ENCODE measurements around the gene NDUFV2.
"Not testable (repeated sequence)": the region's sequence is repeated elsewhere in the genome, so short reads cannot be mapped to it uniquely, and the experiment has no call there.

NDUFV2 gene

DNA sequence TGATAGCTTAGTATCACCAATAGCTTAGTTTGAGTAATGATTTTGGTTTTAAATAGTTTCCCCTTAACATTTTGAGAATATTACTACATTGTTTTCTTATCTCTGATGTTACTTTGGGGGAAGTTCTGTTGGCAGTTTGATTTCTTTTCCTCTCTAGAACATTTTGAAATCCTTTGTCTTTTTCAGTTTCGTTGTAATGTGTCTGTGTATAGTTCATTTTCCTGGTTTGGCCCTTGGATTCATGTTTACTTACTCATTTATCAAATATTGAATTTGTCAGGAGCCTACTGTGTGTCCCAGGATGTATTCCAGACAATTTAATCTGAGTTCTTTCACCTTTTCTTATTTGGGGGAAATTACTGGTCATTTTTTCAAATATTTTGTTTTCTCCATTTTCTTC lies 50.8 kb downstream of the NDUFV2 start:
- DNase-seq (ENCODE audit: low spot score): no peak

DNA sequence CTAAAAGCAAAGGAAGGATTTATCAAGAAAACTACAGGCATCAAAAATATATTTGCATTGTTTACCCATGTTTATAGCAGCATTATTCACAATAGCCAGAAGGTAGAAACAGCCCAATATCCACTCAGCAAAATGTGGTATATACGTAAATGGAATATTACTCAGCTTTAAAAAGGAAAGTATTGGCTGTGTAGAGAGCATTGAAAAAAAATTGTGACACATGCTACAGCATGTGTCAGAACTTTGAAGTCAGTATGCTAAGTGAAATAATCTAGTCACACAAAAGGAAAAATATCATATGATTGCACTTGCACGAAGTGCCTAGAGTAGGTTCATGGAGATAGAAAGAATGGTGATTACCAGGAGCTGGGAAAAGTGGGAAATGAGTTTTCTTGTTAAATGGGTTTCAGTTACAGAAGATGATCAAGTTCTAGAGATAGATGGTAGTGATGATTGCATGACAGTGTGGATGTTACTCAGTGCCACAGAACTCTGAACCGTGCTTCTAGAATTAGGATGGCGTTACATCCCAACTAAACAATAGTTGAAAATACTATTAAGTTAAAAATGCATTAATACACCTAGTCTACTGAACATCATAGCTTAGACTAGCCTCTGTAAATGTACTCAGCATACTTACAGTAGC lies 54.2 kb downstream of the NDUFV2 start:
- no peak for DNase-seq (ENCODE audit: low spot score)

DNA sequence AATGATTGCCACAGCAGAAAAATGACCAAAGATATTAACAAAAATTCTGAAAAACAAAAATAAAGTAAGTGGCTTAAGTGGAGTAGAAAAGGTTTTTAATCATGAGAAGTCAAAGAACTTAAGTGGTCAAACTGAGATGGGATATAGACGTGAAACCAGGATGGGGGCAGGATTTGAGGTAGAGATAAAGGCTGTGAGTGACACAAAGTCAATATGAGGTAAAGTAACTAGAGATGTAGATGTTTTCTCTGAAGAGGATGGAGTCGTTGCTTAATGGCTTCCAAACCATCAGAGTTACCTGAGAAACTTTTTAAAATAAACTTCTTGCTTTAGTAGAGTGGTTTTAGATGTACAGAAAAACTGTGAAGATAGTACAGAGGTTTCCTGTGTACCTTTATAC lies 55.3 kb downstream of the NDUFV2 start:
- DNase-seq (ENCODE audit: low spot score): no peak

DNA sequence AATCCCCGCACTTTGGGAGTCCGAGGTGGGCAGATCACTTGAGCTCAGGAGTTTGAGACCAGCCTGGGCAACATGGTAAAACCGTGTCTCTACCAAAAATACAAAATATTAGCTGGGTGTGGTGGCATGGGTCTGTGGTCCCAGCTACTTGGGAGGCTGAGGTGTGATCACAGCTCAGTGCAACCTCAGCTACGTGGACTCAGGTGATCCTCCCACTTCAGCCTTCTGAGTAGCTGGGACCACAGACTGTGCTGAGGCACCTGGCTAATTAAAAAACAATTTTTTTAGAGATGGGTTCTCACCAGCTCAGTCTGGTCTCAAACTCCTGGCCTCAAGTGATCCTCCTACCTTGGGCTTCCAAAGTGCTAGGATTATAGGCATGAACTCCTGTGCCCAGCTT lies 57.5 kb downstream of the NDUFV2 start:
- DNase-seq (ENCODE audit: low spot score): no peak

DNA sequence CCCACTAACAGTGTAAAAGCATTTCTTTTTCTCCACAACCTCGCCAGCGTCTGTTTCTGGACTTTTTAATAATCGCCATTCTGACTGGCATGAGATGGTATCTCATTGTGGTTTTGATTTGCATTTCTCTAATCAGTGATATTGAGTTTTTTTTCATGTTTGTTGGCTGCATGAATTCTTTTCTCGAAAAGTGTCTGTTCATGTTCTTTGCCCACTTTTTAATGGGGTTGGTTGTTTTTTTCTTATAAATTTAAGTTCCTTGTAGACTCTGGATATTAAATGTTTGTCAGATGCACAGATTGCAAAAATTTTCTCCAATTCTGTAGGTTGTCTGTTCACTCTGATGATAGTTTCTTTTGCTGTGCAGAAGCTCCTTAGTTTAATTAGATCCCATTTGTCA lies 60.2 kb downstream of the NDUFV2 start:
- DNase-seq (ENCODE audit: low spot score): not testable (repeated sequence)

DNA sequence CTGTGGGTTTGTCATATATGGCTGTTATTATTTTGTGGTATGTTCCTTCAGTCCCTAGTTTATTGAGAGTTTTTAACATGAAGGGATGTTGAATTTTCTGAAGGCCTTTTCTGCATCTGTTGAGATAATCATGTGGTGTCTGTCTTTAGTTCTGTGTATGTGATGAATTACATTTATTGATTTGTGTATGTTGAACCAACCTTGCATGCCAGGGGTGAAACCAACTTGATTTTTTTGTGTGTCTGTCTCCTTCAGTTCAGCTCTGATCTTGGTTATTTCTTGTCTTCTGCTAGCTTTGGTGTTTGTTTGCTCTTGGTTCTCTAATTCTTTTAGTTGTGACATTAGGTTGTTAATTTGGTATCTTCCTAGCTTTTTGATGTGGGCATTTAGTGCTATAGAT lies 61.6 kb downstream of the NDUFV2 start:
- not testable (repeated sequence) for DNase-seq (ENCODE audit: low spot score)

DNA sequence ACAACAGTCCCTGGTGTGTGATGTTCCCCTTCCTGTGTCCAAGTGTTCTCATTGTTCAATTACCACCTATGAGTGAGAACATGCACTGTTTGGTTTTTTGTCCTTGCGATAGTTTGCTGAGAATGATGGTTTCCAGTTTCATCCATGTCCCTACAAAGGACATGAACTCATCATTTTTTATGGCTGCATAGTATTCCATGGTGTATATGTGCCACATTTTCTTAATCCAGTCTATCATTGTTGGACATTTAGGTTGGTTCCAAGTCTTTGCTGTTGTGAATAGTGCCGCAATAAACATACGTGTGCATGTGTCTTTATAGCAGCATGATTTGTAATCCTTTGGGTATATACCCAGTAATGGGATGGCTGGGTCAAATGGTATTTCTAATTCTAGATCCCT lies 63.4 kb downstream of the NDUFV2 start:
- not testable (repeated sequence) for DNase-seq (ENCODE audit: low spot score)

DNA sequence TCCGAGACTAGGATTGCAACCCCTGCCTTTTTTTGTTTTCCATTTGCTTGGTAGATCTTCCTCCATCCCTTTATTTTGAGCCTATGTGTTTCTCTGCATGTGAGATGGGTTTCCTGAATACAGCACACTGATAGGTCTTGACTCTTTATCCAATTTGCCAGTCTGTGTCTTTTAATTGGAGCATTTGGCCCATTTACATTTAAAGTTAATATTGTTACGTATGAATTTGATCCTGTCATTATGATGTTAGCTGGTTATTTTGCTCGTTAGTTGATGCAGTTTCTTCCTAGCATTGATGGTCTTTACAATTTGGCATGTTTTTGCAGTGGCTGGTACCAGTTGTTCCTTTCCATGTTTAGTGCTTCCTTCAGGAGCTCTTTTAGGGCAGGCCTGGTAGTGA lies 67.0 kb downstream of the NDUFV2 start:
- DNase-seq (ENCODE audit: low spot score): not testable (repeated sequence)

DNA sequence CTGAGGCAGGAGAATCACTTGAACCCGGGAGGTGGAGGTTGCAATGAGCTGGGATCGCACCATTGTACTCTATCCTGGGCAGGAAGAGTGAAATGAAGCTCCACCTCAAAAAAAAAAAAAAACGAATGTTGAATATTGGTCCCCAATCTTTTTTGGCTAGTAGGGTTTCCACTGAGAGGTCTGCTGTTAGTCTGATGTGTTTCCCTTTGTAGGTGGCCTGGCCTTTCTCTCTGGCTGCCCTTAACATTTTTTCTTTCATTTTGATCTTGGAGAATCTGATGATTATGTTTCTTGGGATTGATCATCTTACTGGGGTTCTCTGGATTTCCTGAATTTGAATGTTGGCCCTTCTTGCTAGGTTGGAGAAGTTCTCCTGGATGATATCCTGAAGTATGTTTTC lies 69.4 kb downstream of the NDUFV2 start:
- DNase-seq (ENCODE audit: low spot score): not testable (repeated sequence)

DNA sequence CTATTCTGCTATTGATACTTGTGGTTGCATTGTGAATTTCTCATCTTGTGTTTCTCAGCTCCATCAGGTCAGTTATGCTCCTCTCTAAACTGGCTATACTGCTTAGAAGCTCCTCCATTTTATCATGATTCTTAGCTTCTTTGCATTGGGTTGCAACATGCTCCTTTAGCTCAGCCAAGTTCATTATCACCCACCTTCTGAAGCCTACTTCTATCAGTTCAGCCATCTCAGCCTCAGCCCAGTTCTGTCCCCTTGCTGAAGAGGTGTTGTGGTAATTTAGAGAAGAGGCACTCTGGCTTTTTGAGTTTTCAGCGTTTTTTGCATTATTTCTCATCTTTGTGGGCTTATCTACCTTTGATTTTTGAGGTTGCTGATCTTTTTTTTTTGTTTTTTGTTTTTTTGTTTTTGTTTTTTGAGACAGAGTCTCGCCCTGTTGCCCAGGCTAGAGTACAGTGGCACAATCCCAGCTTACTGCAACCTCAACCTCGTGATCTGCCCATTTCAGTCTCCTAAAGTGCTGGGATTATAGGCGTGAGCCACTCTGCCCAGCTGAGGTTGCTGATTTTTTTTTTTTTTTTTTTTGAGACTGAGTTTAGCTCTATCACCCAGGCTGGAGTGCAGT lies 70.1 kb downstream of the NDUFV2 start:
- no peak for DNase-seq (ENCODE audit: low spot score)

DNA sequence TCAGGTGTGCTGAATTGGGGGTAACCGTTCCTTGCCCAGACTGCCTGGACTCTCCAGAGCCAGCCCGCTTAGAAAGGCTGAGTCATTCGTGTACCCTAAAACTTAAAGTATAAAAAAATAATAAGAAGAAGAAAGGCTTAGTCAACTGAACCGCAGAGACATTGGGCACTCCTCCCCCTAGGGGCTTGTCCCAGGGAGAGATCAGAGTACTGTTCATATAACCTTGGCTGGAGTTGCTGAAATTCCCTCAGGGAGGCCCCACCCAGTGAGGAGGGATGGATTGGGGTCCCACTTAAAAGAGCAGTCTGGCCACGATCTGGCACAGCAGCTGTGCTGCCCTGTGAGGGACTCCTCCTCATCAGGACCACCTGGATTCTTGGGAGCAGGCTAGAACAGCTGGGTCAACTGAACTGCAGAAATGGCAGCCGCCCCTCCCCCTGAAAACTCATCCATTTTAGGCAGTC lies 71.3 kb downstream of the NDUFV2 start:
- DNase-seq (ENCODE audit: low spot score): no peak

DNA sequence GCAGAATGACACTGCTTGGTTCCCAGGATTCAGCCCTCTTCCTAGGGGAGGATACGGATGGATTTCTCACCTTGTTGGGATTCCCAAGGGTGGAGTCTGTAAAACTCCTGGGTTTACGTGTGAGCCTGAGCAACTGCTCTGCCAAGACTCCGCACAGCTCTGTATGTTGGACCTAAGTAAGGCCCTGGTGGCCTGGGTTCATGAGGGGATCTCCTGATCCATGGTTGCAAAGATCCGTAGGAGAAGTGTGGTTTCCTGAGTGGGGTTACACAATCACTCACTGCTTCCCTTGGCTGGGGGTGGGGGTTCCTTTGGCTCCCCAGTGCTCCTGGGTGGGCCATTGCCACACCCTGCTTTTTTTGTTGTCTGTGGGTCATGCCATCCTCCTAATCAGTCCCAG lies 71.8 kb downstream of the NDUFV2 start:
- DNase-seq (ENCODE audit: low spot score): no peak

DNA sequence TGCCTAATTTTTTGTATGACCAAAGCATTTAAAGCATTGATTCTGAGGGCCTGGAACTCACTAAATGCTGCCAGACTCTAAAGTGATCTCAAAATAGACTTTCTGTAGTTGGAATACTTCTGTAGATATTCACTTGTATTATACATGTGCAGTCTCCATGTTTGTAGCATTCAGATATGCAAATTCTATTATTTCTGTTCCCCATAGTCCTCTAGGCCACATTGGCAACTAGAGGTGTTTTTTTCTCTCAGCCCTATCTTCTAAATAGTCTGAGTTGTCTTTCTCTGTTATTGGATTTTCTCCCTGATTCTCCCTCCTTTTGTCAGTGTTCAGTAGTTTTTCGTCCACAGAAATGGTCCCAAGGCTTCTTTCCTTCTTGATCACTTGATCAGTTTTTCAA lies 72.6 kb downstream of the NDUFV2 start:
- no peak for DNase-seq (ENCODE audit: low spot score)

DNA sequence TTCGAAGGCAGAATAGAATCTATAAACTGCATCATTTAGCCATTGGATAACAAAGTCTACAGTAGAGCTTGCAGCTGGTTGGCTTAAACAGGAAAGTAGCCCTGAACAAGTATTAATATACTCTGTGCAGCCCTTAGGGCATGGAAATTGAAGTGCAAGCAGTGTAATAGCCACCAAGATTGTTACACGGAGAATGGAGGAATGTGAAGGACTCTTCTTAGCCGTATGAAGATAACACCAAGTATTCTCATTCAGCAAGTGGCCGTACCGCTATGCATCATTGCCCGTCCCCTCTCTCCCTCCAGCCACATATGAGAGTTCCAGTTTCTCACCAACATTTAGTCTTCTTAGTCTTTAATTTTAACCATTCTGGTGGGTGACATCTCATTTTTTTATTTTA lies 74.5 kb downstream of the NDUFV2 start:
- DNase-seq (ENCODE audit: low spot score): no peak

DNA sequence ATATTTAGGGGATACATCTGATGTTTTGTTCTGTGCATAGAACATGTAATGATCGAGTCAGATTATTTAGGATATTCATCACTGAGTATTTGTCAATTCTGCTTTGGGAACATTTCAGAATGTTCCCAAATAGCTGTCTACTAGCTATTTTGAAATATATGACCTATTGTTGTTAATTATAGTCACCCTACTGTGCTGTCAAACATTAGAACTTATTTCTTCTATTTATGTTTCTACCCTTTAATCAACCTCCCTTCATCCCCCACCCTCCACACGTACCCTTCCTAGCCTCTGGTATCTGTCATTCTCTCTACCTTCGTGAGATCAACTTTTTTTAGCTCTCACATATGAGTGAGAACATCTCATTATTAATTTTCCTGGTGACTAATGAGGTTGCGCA lies 75.0 kb downstream of the NDUFV2 start:
- no peak for DNase-seq (ENCODE audit: low spot score)

DNA sequence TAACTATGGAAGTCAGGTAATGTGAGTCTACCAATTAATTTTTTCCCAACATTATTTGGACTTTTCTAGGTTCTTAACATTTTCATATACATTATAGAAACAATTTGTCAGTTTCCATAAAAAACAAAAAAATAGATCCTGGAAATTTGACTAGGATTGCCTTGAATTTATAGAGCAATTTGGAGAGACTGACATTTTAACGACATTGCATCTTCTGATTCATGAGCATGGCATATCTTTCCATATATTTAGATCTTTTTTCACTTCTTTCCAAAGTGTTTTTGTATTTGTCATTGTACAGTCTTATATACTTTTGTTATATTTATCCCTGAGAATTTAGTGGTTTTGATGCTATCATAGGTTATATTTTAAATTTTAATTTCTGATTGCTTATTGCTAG lies 76.1 kb downstream of the NDUFV2 start:
- DNase-seq (ENCODE audit: low spot score): no peak

DNA sequence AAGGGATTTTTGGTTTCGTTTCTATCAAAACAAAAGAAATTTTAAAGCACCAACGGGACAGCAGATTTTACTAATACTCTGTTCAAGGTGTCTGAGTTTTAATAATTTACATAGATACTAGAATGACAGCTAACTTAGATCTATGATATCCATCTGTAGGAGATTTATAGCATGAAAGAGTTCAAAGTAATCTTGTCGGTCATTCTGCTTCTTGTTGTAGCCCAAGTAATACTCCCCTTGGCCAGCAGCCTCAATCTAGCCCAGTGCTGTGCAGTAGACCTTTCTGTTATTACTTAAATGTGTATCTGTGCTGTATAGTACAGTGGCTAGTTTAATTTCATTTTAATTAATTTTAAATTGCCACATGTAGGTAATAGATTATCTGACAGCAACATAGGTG lies 78.8 kb downstream of the NDUFV2 start:
- DNase-seq (ENCODE audit: low spot score): no peak

DNA sequence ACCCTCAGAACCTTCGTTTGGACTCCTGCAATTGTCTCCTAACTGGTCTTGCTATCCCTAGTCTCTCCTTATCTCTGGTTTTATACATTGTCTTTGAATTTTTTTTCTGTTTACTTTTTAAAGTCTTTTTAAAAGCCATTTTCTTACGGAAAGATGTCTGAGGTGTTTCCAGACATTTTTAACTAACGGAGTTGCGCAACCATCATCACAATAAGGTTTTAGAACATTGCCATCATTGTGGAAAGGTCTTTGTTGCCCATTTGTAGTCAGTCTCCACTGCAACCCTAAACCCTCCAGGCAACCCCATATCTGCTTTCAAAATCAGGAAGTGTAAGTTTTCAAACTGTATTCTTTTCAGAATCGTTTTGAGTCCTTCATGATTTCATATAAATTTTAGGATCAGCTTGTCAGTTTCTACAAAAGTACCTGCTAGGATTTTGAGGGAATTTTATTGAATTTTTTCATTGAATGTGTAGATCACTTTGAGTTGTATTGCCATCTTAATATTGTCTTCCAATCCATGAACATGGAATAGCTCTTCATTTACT lies 80.4 kb downstream of the NDUFV2 start:
- DNase-seq (ENCODE audit: low spot score): no peak
